CD8-positive, alpha-beta memory T cell (primary cell): ENCODE measurements around the gene CAV2. TPM values are rescaled to one million over a fixed set of nuclear protein-coding genes. Genes with fewer than 3 reads are reported as not detected.
"Not testable (repeated sequence)": the region's sequence is repeated elsewhere in the genome, so short reads cannot be mapped to it uniquely, and the experiment has no call there.

Experiments used
- CTCF ChIA-PET: fragments of 350-600 bp; sonication (Branson Sonifier 250); formaldehyde crosslinking; loops from one replicate; lab custom pipeline; 2021; ENCODE audit warnings: antibody characterized with exemption; lab: Charles Lee
- POLR2A ChIA-PET: fragments of 350-600 bp; sonication (Branson Sonifier 250); formaldehyde crosslinking; loops from one replicate; lab custom pipeline; 2021; ENCODE audit warnings: antibody characterized with exemption; lab: Charles Lee
- DNase-seq, 5 donors: peaks; one replicate each; pipeline versions ENCODE4 v3.0.0 to v3.0.0-alpha.2; 2020 to 2022; ENCODE audit warnings: mixed read lengths in 1 of 5
- H3K27ac ChIP-seq: one replicate; pipeline ENCODE4 v1.7.0; 2013; ENCODE audit warnings: low read depth, mild to moderate bottlenecking, low read length, moderate library complexity
- H3K27me3 ChIP-seq: 2 replicates; pipeline ENCODE4 v1.7.0; 2013; ENCODE audit warnings: low read length, mild to moderate bottlenecking; ENCODE audit not compliant: insufficient read depth, poor library complexity, severe bottlenecking
- H3K36me3 ChIP-seq: 2 replicates; pipeline ENCODE4 v1.7.0; 2013; ENCODE audit warnings: mild to moderate bottlenecking, low read length, moderate library complexity; ENCODE audit not compliant: insufficient read depth
- H3K4me1 ChIP-seq: 2 replicates; pipeline ENCODE4 v1.7.0; 2013; ENCODE audit warnings: mild to moderate bottlenecking, low read length, moderate library complexity; ENCODE audit not compliant: insufficient read depth
- H3K4me3 ChIP-seq: 2 replicates; pipeline ENCODE4 v1.7.0; 2013; ENCODE audit warnings: mild to moderate bottlenecking, low read length
- H3K9me3 ChIP-seq: 2 replicates; pipeline ENCODE4 v1.7.0; 2013; ENCODE audit warnings: mild to moderate bottlenecking, low read length
- H3K27ac Mint-ChIP-seq, 8 donors: one replicate each; pipeline ENCODE4 v1.8.0; 2020 to 2021; ENCODE audit warnings: mixed read lengths in 8 of 8, mild to moderate bottlenecking in 6 of 8, inconsistent platforms in 3 of 8, moderate library complexity in 3 of 8
- H3K27me3 Mint-ChIP-seq, 2 donors: one replicate each; pipeline ENCODE4 v1.8.0; 2020 to 2021; ENCODE audit warnings: mixed read lengths in 2 of 2, mild to moderate bottlenecking in 1 of 2, moderate library complexity in 1 of 2
- H3K36me3 Mint-ChIP-seq, 3 donors: one replicate each; pipeline ENCODE4 v1.8.0; 2020 to 2021; ENCODE audit warnings: mixed read lengths in 3 of 3, inconsistent platforms in 1 of 3, mild to moderate bottlenecking in 1 of 3
- H3K4me1 Mint-ChIP-seq, 3 donors: one replicate each; pipeline ENCODE4 v1.8.0; 2020 to 2021; ENCODE audit warnings: mixed read lengths in 3 of 3, inconsistent platforms in 1 of 3, mild to moderate bottlenecking in 1 of 3
- H3K4me3 Mint-ChIP-seq, 7 donors: one replicate each; pipeline ENCODE4 v1.8.0; 2020 to 2021; ENCODE audit warnings: mixed read lengths in 7 of 7, mild to moderate bottlenecking in 6 of 7, moderate library complexity in 4 of 7, inconsistent platforms in 2 of 7
- H3K9me3 Mint-ChIP-seq, 5 donors: one replicate each; pipeline ENCODE4 v1.8.0; 2020 to 2022; ENCODE audit warnings: mixed read lengths in 5 of 5, mild to moderate bottlenecking in 3 of 5, moderate library complexity in 2 of 5, inconsistent platforms in 1 of 5
- polyA plus RNA-seq: library from polyadenylated mRNA; unstranded; fragments of 300-500 nt; fragmentation: Illumina TruSeq; gene quantifications from one replicate; pipeline ENCODE4 v1.2.3, GENCODE V29; 2021
- total RNA-seq, 2 experiments: library from RNA; stranded (reverse); gene quantifications; one replicate each; pipeline ENCODE4 v1.2.3, GENCODE V29; 2021

The CAV2 gene
- total and polyA plus RNA-seq, 3 experiments from 2014 or later = not detected

GRCh38 chr7:116463956-116464355 is 35.6 kb upstream of the CAV2 start:
- ChIA-PET CTCF (interaction anchor here (1.1 kb wide), 1 partner anchor 62 kb away, joined by 3 read pairs; no protein-coding TSS in a partner anchor), POLR2A (no interaction called here)
- H3K27ac Mint-ChIP-seq = no peak overlapping the region
- H3K4me1 ChIP-seq = no peaks in the 10 kb centered on the region
- no peaks in the 10 kb centered on the region for H3K27me3 ChIP-seq
- no peak overlapping the region for H3K4me3 ChIP-seq
- no peaks in the 10 kb centered on the region for H3K9me3 Mint-ChIP-seq
- H3K27ac ChIP-seq = no peak overlapping the region
- H3K4me1 Mint-ChIP-seq = no peaks in the 10 kb centered on the region
- H3K27me3 Mint-ChIP-seq = peaks cover 3 to 23% of the 10 kb centered on the region in 2 donors
- DNase-seq = no peak
- no peaks in the 10 kb centered on the region for H3K36me3 Mint-ChIP-seq
- no peaks in the 10 kb centered on the region for H3K36me3 ChIP-seq
- H3K4me3 Mint-ChIP-seq = no peak overlapping the region
- H3K9me3 ChIP-seq = no peaks in the 10 kb centered on the region

- H3K9me3 ChIP-seq = no peaks in the 10 kb centered on the region
- H3K27me3 ChIP-seq = no peaks in the 10 kb centered on the region
- H3K27me3 Mint-ChIP-seq = peaks cover 3 to 23% of the 10 kb centered on the region in 2 donors
- H3K4me1 ChIP-seq = no peaks in the 10 kb centered on the region
- H3K4me3 ChIP-seq = no peak overlapping the region
- POLR2A ChIA-PET = no interaction called here
- H3K4me3 Mint-ChIP-seq = no peak overlapping the region
- H3K36me3 Mint-ChIP-seq = no peaks in the 10 kb centered on the region
- H3K36me3 ChIP-seq = no peaks in the 10 kb centered on the region
- no peaks in the 10 kb centered on the region for H3K4me1 Mint-ChIP-seq
- H3K9me3 Mint-ChIP-seq = no peaks in the 10 kb centered on the region
- no peak for DNase-seq
- CTCF ChIA-PET = interaction anchor here (1.1 kb wide), 1 partner anchor 62 kb away, joined by 3 read pairs; no protein-coding TSS in a partner anchor
- no peak overlapping the region for H3K27ac ChIP-seq
- H3K27ac Mint-ChIP-seq = no peak overlapping the region
These were observed 35.2 kb upstream of the CAV2 start for GRCh38 chr7:116464375-116464774.

- H3K27ac Mint-ChIP-seq = no peak overlapping the region
- Histone ChIP-seq H3K36me3 (no peaks in the 10 kb centered on the region), H3K4me3 (no peak overlapping the region), H3K9me3 (no peaks in the 10 kb centered on the region), H3K27me3 (no peaks in the 10 kb centered on the region), H3K27ac (peak overlapping the region; percentile 27), H3K4me1 (no peaks in the 10 kb centered on the region)
- POLR2A ChIA-PET = no interaction called here
- CTCF ChIA-PET = interaction anchor here (1.1 kb wide), 1 partner anchor 61 kb away, joined by 3 read pairs; no protein-coding TSS in a partner anchor
- no peak overlapping the region for H3K4me3 Mint-ChIP-seq
- H3K9me3 Mint-ChIP-seq = no peaks in the 10 kb centered on the region
- H3K27me3 Mint-ChIP-seq = peaks cover 3 to 29% of the 10 kb centered on the region in 2 donors
- H3K36me3 Mint-ChIP-seq = no peaks in the 10 kb centered on the region
- no peak for DNase-seq
- no peaks in the 10 kb centered on the region for H3K4me1 Mint-ChIP-seq
These were observed 34.4 kb upstream of the CAV2 start for GRCh38 chr7:116465125-116465524.

GRCh38 chr7:116468534-116468933 is 31.0 kb upstream of the CAV2 start:
- DNase-seq = no peak
- H3K27ac ChIP-seq = no peak overlapping the region
- H3K4me1 ChIP-seq = no peaks in the 10 kb centered on the region
- H3K36me3 ChIP-seq = no peaks in the 10 kb centered on the region
- H3K4me3 ChIP-seq = no peak overlapping the region
- H3K4me3 Mint-ChIP-seq = no peak overlapping the region
- no peak overlapping the region for H3K27ac Mint-ChIP-seq
- ChIA-PET CTCF (no interaction called here), POLR2A (no interaction called here)
- no peaks in the 10 kb centered on the region for H3K4me1 Mint-ChIP-seq
- H3K36me3 Mint-ChIP-seq = no peaks in the 10 kb centered on the region
- peaks cover 5 to 45% of the 10 kb centered on the region in 2 donors for H3K27me3 Mint-ChIP-seq
- H3K27me3 ChIP-seq = no peaks in the 10 kb centered on the region
- H3K9me3 Mint-ChIP-seq = no peaks in the 10 kb centered on the region
- H3K9me3 ChIP-seq = no peaks in the 10 kb centered on the region

- CTCF ChIA-PET = interaction anchor here (1.1 kb wide), 1 partner anchor 48 kb away, joined by 3 read pairs; no protein-coding TSS in a partner anchor
- no peaks in the 10 kb centered on the region for H3K36me3 Mint-ChIP-seq
- no peaks in the 10 kb centered on the region for H3K27me3 ChIP-seq
- peaks cover 0 to 5% (median 5%) of the 10 kb centered on the region in 5 donors for H3K9me3 Mint-ChIP-seq
- H3K4me3 Mint-ChIP-seq = no peak overlapping the region
- H3K4me1 Mint-ChIP-seq = peaks cover 2 to 7% (median 5%) of the 10 kb centered on the region in 3 donors
- H3K4me3 ChIP-seq = no peak overlapping the region
- H3K36me3 ChIP-seq = no peaks in the 10 kb centered on the region
- POLR2A ChIA-PET = no interaction called here
- H3K27me3 Mint-ChIP-seq = peaks cover 7 to 16% of the 10 kb centered on the region in 2 donors
- no peaks in the 10 kb centered on the region for H3K4me1 ChIP-seq
- H3K9me3 ChIP-seq = no peaks in the 10 kb centered on the region
- no peak overlapping the region for H3K27ac ChIP-seq
- no peak for DNase-seq
- peak overlapping the region in 1 of 8 donors; percentile 55 for H3K27ac Mint-ChIP-seq
These were observed 21.9 kb upstream of the CAV2 start for GRCh38 chr7:116477625-116478024.

GRCh38 chr7:116478834-116479233 is 20.7 kb upstream of the CAV2 start:
- Histone ChIP-seq H3K36me3 (no peaks in the 10 kb centered on the region), H3K9me3 (no peaks in the 10 kb centered on the region), H3K4me1 (no peaks in the 10 kb centered on the region), H3K27ac (no peak overlapping the region), H3K4me3 (no peak overlapping the region), H3K27me3 (no peaks in the 10 kb centered on the region)
- no peaks in the 10 kb centered on the region for H3K36me3 Mint-ChIP-seq
- H3K4me3 Mint-ChIP-seq = no peak overlapping the region
- no peak overlapping the region for H3K27ac Mint-ChIP-seq
- ChIA-PET POLR2A (no interaction called here), CTCF (no interaction called here)
- peaks cover 0 to 5% (median 5%) of the 10 kb centered on the region in 5 donors for H3K9me3 Mint-ChIP-seq
- H3K4me1 Mint-ChIP-seq = peaks cover 2 to 7% (median 5%) of the 10 kb centered on the region in 3 donors
- DNase-seq = no peak
- peaks cover 7 to 10% of the 10 kb centered on the region in 2 donors for H3K27me3 Mint-ChIP-seq

GRCh38 chr7:116483271-116483942 is 16.1 kb upstream of the CAV2 start:
- ChIA-PET CTCF (interaction anchor here (1.3 kb wide), 1 partner anchor 42 kb away, joined by 3 read pairs; no protein-coding TSS in a partner anchor), POLR2A (no interaction called here)
- no peaks in the 10 kb centered on the region for H3K9me3 ChIP-seq
- no peaks in the 10 kb centered on the region for H3K36me3 ChIP-seq
- no peak for DNase-seq
- Mint-ChIP-seq H3K4me3 (no peak overlapping the region), H3K9me3 (peaks cover 0 to 3% (median 0%) of the 10 kb centered on the region in 5 donors), H3K4me1 (peaks cover 2 to 6% (median 5%) of the 10 kb centered on the region in 3 donors), H3K36me3 (no peaks in the 10 kb centered on the region), H3K27me3 (peaks cover 12 to 21% of the 10 kb centered on the region in 2 donors), H3K27ac (no peak overlapping the region)
- H3K4me1 ChIP-seq = no peaks in the 10 kb centered on the region
- H3K27me3 ChIP-seq = no peaks in the 10 kb centered on the region
- H3K4me3 ChIP-seq = no peak overlapping the region
- H3K27ac ChIP-seq = no peak overlapping the region

GRCh38 chr7:116484389-116484788 is 15.1 kb upstream of the CAV2 start:
- POLR2A ChIA-PET, DNase-seq, H3K9me3 ChIP-seq, H3K36me3 Mint-ChIP-seq, H3K4me1 ChIP-seq, H3K27ac ChIP-seq, H3K4me3 Mint-ChIP-seq, H3K27me3 ChIP-seq, H3K4me1 Mint-ChIP-seq, H3K9me3 Mint-ChIP-seq, H3K36me3 ChIP-seq, H3K4me3 ChIP-seq: not testable (repeated sequence)
- peaks cover 12 to 25% of the 10 kb centered on the region in 2 donors for H3K27me3 Mint-ChIP-seq
- H3K27ac Mint-ChIP-seq = peak overlapping the region in 1 of 8 donors; percentile 80
- CTCF ChIA-PET = interaction anchor here (0.9 kb wide), 1 partner anchor 42 kb away, joined by 3 read pairs; no protein-coding TSS in a partner anchor
